ENCODE measurements around the gene FXR2.
A peak's percentile ranks its signal among the peaks of the same experiment; 100 is the strongest.

Gene FXR2

DNA sequence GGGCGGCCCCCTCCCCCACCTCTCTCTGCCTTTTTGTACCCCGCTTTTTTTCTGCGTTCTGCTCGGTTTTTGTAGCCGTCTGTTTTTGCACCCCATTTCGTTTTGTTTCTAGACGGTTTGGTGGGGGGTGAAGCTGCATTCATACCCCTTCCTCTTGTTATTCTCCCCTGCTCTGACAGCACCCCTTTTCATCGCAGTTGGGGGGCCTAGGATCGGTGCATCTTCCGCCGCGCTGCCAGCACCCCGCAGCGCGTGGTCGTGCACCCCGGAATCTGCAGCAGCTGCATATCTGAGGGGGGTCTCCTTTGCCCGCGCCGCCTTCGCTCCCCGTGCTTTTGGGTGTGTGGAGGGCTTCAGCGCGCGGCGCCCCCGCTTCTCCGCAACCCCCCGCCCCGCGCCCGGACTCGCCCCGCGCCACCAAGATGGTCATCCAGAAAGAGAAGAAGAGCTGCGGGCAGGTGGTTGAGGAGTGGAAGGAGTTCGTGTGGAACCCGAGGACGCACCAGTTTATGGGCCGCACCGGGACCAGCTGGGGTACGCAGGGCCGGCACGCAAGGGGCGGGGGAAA lies 36.5 kb upstream of the FXR2 start:
- Histone ChIP-seq H3K14ac (ENCODE audit: low read length) (peak overlapping the region; percentile 95), H2AK5ac (ENCODE audit: low read depth, low read length) (peak overlapping the region; percentile 53), H3K18ac (ENCODE audit: low read length) (peak overlapping the region; percentile 98), H3K36me3 (replicated peaks in 1 of 2; ENCODE audit: control insufficient read depth in 2 of 2, insufficient read depth in 2 of 2, low read length in 2 of 2) (peaks cover 2 to 7% of the 10 kb centered on the region in 2 donors), H3K23ac (ENCODE audit: low read depth, low read length, poor library complexity) (peak overlapping the region; percentile 97), H4K91ac (ENCODE audit: low read depth, low read length, poor library complexity) (no peak overlapping the region), H2AFZ (ENCODE audit: low read length) (peak overlapping the region; percentile 90), H3K79me1 (ENCODE audit: low read depth, low read length) (no peaks in the 10 kb centered on the region), H2BK5ac (ENCODE audit: low read length) (peak overlapping the region; percentile 57), H3K4ac (ENCODE audit: low read length) (no peak overlapping the region), H2BK12ac (ENCODE audit: low read length) (no peak overlapping the region), H2BK120ac (ENCODE audit: low read depth, low read length) (peak overlapping the region; percentile 22), H4K8ac (ENCODE audit: low read depth, low read length) (no peak overlapping the region), H3K4me2 (ENCODE audit: insufficient read depth, low read length, poor library complexity, severe bottlenecking) (peak overlapping the region; percentile 100), H3K4me1 (ENCODE audit: control insufficient read depth in 2 of 2, insufficient read depth in 1 of 2, low read depth in 1 of 2, low read length in 2 of 2) (peaks cover 8 to 11% of the 10 kb centered on the region in 2 donors), H3K4me3 (ENCODE audit: low read length in 2 of 2) (peak overlapping the region; percentile 65 to 89), H3K27me3 (ENCODE audit: control insufficient read depth in 3 of 3, insufficient read depth in 3 of 3, low read depth in 1 of 3, low read length in 3 of 3) (peaks cover 0 to 5% (median 0%) of the 10 kb centered on the region in 3 experiments), H2BK15ac (ENCODE audit: low read length) (peak overlapping the region; percentile 8), H3K9ac (ENCODE audit: low read depth, low read length, poor library complexity) (peak overlapping the region; percentile 86), H3K27ac (replicated peaks; ENCODE audit: low read length) (no peak overlapping the region), H3K9me3 (replicated peaks in 1 of 2; ENCODE audit: control insufficient read depth in 2 of 2, insufficient read depth in 1 of 2, low read depth in 1 of 2, low read length in 2 of 2) (no peaks in the 10 kb centered on the region)
- no peak for DNase-seq (ENCODE audit: low spot score)
- no CpG with 5 or more reads among the region's 45 CpGs for WGBS, 2 donors (ENCODE audit: extremely low coverage in 2 of 2, insufficient read length in 2 of 2, insufficient replicate concordance in 1 of 2)

GRCh38 chr17:7650509-7651096 lies 35.9 kb upstream of the FXR2 start, which contains the start of gene ATP1B2:
Gene ATP1B2 (plus strand): TSS chr17:7650926. CDS start chr17:7651519, 593 bp downstream.
- Histone ChIP-seq H4K8ac (ENCODE audit: low read depth, low read length) (no peak within 1 kb of the TSS), H3K27me3 (ENCODE audit: control insufficient read depth in 3 of 3, insufficient read depth in 3 of 3, low read depth in 1 of 3, low read length in 3 of 3) (peaks cover 0 to 5% (median 0%) of the 10 kb centered on the region in 3 experiments), H3K79me1 (ENCODE audit: low read depth, low read length) (no peaks in the 10 kb centered on the region), H3K23ac (ENCODE audit: low read depth, low read length, poor library complexity) (peak within 1 kb of the TSS; percentile 97), H2BK120ac (ENCODE audit: low read depth, low read length) (peak within 1 kb of the TSS; percentile 30), H3K4me2 (ENCODE audit: insufficient read depth, low read length, poor library complexity, severe bottlenecking) (peak within 1 kb of the TSS; percentile 100), H3K4me3 (ENCODE audit: low read length in 2 of 2) (peak within 1 kb of the TSS; percentile 65 to 89), H2AK5ac (ENCODE audit: low read depth, low read length) (peak within 1 kb of the TSS; percentile 53), H3K27ac (replicated peaks; ENCODE audit: low read length) (no peak within 1 kb of the TSS), H3K4ac (ENCODE audit: low read length) (no peak within 1 kb of the TSS), H2AFZ (ENCODE audit: low read length) (peak within 1 kb of the TSS; percentile 90), H4K91ac (ENCODE audit: low read depth, low read length, poor library complexity) (no peak within 1 kb of the TSS), H2BK12ac (ENCODE audit: low read length) (no peak within 1 kb of the TSS), H3K4me1 (ENCODE audit: control insufficient read depth in 2 of 2, insufficient read depth in 1 of 2, low read depth in 1 of 2, low read length in 2 of 2) (peaks cover 7 to 11% of the 10 kb centered on the region in 2 donors), H3K9ac (ENCODE audit: low read depth, low read length, poor library complexity) (peak within 1 kb of the TSS; percentile 86), H3K14ac (ENCODE audit: low read length) (peak within 1 kb of the TSS; percentile 95), H2BK15ac (ENCODE audit: low read length) (peak within 1 kb of the TSS; percentile 70), H3K36me3 (replicated peaks in 1 of 2; ENCODE audit: control insufficient read depth in 2 of 2, insufficient read depth in 2 of 2, low read length in 2 of 2) (peaks cover 2 to 4% of the 10 kb centered on the region in 2 donors), H3K18ac (ENCODE audit: low read length) (peak within 1 kb of the TSS; percentile 98), H2BK5ac (ENCODE audit: low read length) (peak within 1 kb of the TSS; percentile 57), H3K9me3 (replicated peaks in 1 of 2; ENCODE audit: control insufficient read depth in 2 of 2, insufficient read depth in 1 of 2, low read depth in 1 of 2, low read length in 2 of 2) (no peaks in the 10 kb centered on the region)
- peak; percentile 89 for DNase-seq (ENCODE audit: low spot score)
- WGBS, 2 donors (ENCODE audit: extremely low coverage in 2 of 2, insufficient read length in 2 of 2, insufficient replicate concordance in 1 of 2), result no CpG with 5 or more reads among the region's 34 CpGs

GRCh38 chr17:7647018-7647417 lies 32.3 kb upstream of the FXR2 start:
- Histone ChIP-seq H3K4ac (ENCODE audit: low read length) (no peak overlapping the region), H3K23ac (ENCODE audit: low read depth, low read length, poor library complexity) (no peak overlapping the region), H3K36me3 (replicated peaks in 1 of 2; ENCODE audit: control insufficient read depth in 2 of 2, insufficient read depth in 2 of 2, low read length in 2 of 2) (no peaks in the 10 kb centered on the region), H2BK15ac (ENCODE audit: low read length) (no peak overlapping the region), H3K27ac (replicated peaks; ENCODE audit: low read length) (no peak overlapping the region), H3K9ac (ENCODE audit: low read depth, low read length, poor library complexity) (no peak overlapping the region), H3K18ac (ENCODE audit: low read length) (no peak overlapping the region), H3K79me1 (ENCODE audit: low read depth, low read length) (no peaks in the 10 kb centered on the region), H3K4me1 (ENCODE audit: control insufficient read depth in 2 of 2, insufficient read depth in 1 of 2, low read depth in 1 of 2, low read length in 2 of 2) (peaks cover 4 to 6% of the 10 kb centered on the region in 2 donors), H2BK5ac (ENCODE audit: low read length) (no peak overlapping the region), H3K9me3 (replicated peaks in 1 of 2; ENCODE audit: control insufficient read depth in 2 of 2, insufficient read depth in 1 of 2, low read depth in 1 of 2, low read length in 2 of 2) (no peaks in the 10 kb centered on the region), H2BK120ac (ENCODE audit: low read depth, low read length) (no peak overlapping the region), H2AK5ac (ENCODE audit: low read depth, low read length) (no peak overlapping the region), H3K27me3 (ENCODE audit: control insufficient read depth in 3 of 3, insufficient read depth in 3 of 3, low read depth in 1 of 3, low read length in 3 of 3) (peaks cover 0 to 5% (median 0%) of the 10 kb centered on the region in 3 experiments), H4K91ac (ENCODE audit: low read depth, low read length, poor library complexity) (no peak overlapping the region), H3K4me2 (ENCODE audit: insufficient read depth, low read length, poor library complexity, severe bottlenecking) (no peak overlapping the region), H3K4me3 (ENCODE audit: low read length in 2 of 2) (no peak overlapping the region), H3K14ac (ENCODE audit: low read length) (no peak overlapping the region), H2AFZ (ENCODE audit: low read length) (no peak overlapping the region), H2BK12ac (ENCODE audit: low read length) (no peak overlapping the region), H4K8ac (ENCODE audit: low read depth, low read length) (no peak overlapping the region)
- no peak for DNase-seq (ENCODE audit: low spot score)
- no CpG with 5 or more reads among the region's 4 CpGs for WGBS, 2 donors (ENCODE audit: extremely low coverage in 2 of 2, insufficient read length in 2 of 2, insufficient replicate concordance in 1 of 2)

- H3K9ac ChIP-seq (ENCODE audit: low read depth, low read length, poor library complexity), result no peak overlapping the region
- no peaks in the 10 kb centered on the region for H3K9me3 ChIP-seq (replicated peaks in 1 of 2; ENCODE audit: control insufficient read depth in 2 of 2, insufficient read depth in 1 of 2, low read depth in 1 of 2, low read length in 2 of 2)
- no peak overlapping the region for H3K23ac ChIP-seq (ENCODE audit: low read depth, low read length, poor library complexity)
- WGBS, 2 donors (ENCODE audit: extremely low coverage in 2 of 2, insufficient read length in 2 of 2, insufficient replicate concordance in 1 of 2), result no CpG with 5 or more reads among the region's 9 CpGs
- no peak overlapping the region for H3K4me3 ChIP-seq (ENCODE audit: low read length in 2 of 2)
- H2AFZ ChIP-seq (ENCODE audit: low read length), result no peak overlapping the region
- no peak overlapping the region for H4K91ac ChIP-seq (ENCODE audit: low read depth, low read length, poor library complexity)
- no peak overlapping the region for H2BK120ac ChIP-seq (ENCODE audit: low read depth, low read length)
- H2AK5ac ChIP-seq (ENCODE audit: low read depth, low read length), result no peak overlapping the region
- peaks cover 0 to 5% (median 0%) of the 10 kb centered on the region in 3 experiments for H3K27me3 ChIP-seq (ENCODE audit: control insufficient read depth in 3 of 3, insufficient read depth in 3 of 3, low read depth in 1 of 3, low read length in 3 of 3)
- no peak overlapping the region for H3K18ac ChIP-seq (ENCODE audit: low read length)
- no peak overlapping the region for H3K14ac ChIP-seq (ENCODE audit: low read length)
- H4K8ac ChIP-seq (ENCODE audit: low read depth, low read length), result no peak overlapping the region
- DNase-seq (ENCODE audit: low spot score), result no peak
- no peak overlapping the region for H3K27ac ChIP-seq (replicated peaks; ENCODE audit: low read length)
- peaks cover 4 to 5% of the 10 kb centered on the region in 2 donors for H3K4me1 ChIP-seq (ENCODE audit: control insufficient read depth in 2 of 2, insufficient read depth in 1 of 2, low read depth in 1 of 2, low read length in 2 of 2)
- H3K36me3 ChIP-seq (replicated peaks in 1 of 2; ENCODE audit: control insufficient read depth in 2 of 2, insufficient read depth in 2 of 2, low read length in 2 of 2), result no peaks in the 10 kb centered on the region
- no peak overlapping the region for H2BK5ac ChIP-seq (ENCODE audit: low read length)
- no peak overlapping the region for H2BK15ac ChIP-seq (ENCODE audit: low read length)
- H3K4ac ChIP-seq (ENCODE audit: low read length), result no peak overlapping the region
- H2BK12ac ChIP-seq (ENCODE audit: low read length), result no peak overlapping the region
- no peaks in the 10 kb centered on the region for H3K79me1 ChIP-seq (ENCODE audit: low read depth, low read length)
- H3K4me2 ChIP-seq (ENCODE audit: insufficient read depth, low read length, poor library complexity, severe bottlenecking), result no peak overlapping the region
These were observed 31.8 kb upstream of the FXR2 start for GRCh38 chr17:7646457-7646856.

All from neuronal stem cell (in vitro differentiated cells).